SH-SY5Y (cell line): ENCODE data around the gene ANGPTL2.
A peak's percentile ranks its signal among the peaks of the same experiment; 100 is the strongest.

Experiments used
- GATA2 ChIP-seq: IDR thresholded peaks from 2 replicates; pipeline ENCODE4 v1.6.1; 2011; ENCODE audit warnings: mild to moderate bottlenecking, low read depth, low read length
- GATA3 ChIP-seq: IDR thresholded peaks from 2 replicates; pipeline ENCODE4 v1.6.1; 2011; ENCODE audit warnings: low read depth, mild to moderate bottlenecking, low read length, moderate library complexity

Gene ANGPTL2

GRCh38 chr9:127106466-127106855 lies 16.0 kb downstream of the ANGPTL2 start:
- TF ChIP-seq GATA2 (no peak), GATA3 (no peak)

DNA sequence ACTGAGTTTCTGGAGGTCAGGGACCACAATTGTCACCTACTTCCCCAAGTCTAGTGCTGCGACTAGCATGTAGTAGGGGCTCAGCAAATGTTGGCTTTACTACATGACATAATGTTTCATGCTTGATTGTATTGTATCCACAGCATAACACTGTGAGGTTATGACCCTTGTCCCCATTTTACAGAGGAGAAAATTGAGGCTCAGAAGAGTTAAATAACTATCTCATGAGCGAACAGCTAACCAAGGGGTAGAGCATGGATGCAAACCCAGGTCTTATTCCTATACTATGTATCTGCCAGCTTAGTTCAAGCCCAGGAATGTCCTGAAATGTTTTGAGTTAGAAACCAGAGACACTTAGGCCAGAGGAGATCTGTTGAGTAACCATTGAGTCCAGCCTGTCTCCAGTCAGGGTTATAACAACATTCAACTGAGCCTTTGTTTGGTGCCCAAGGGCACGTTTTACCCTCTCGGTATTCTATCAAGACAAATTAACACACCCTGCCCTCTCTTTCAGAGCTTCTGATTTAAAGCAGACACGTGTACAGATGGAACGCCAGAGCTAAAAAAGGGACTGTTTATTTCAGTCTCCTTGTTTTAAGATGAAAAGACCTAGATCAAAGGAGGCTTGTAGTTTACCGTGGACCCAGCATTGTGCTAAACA lies 16.5 kb downstream of the ANGPTL2 start:
- TF ChIP-seq GATA2 = no peak
- no peak for TF ChIP-seq GATA3

DNA sequence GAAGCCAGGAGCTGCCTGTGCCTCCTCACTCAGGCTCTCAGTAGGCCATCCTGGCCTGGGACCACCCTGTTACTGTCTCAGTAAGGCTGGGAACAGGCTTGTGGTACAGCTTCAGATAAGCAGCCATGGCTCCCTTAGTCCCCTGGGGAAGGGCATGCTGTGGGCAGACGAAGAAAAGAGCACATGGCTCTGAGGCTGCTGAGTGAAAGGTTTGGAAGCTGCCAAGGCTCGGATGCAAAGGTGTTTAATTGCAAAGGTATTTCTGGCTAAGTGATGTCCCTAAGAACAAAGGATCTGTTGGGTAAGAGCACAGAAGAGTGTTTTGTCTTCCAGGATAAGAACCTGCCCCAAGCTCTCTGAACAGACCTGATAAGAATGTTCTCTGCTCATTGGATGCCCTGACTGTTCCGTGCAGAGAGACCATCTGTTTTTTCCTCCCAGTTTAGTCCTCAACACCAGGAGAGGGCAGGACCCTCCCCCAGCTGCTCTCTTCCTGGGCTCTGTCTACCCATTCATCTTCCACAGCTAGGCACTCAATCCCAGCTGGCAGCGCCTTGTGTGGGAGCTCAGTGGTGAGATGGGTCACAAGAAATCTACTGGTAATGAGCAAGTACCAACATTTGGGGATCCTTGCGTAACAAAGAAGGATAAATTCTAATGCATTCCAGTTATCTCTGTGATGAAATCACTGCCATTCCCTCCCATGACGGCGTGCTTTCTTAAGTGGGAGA lies 17.7 kb downstream of the ANGPTL2 start:
- TF ChIP-seq GATA3 (no peak), GATA2 (peak; percentile 24; the same call in 1 of the 2 replicates)

GRCh38 chr9:127102788-127103187 lies 19.6 kb downstream of the ANGPTL2 start:
- TF ChIP-seq GATA3 = no peak
- TF ChIP-seq GATA2 = no peak

GRCh38 chr9:127102176-127102575 lies 20.3 kb downstream of the ANGPTL2 start:
- TF ChIP-seq GATA2 = no peak
- TF ChIP-seq GATA3 = no peak

DNA sequence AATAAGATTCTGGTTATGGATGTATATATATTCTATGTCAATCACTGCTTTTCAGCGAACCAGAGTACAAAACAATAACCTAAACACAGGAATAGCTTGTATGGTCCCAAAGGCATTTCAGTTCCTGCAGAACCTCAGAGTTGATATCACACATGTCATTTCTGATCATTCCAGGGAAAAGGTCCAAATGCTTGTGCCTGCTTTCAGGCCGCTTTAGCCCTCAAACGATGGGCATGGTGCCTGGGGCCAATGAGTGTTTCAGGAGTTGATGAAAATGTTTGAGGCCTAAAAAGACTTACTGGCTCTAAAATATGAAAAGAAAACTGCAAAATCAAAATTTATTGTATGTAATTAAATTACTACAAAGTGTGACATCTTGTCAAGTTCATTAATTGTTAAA lies 22.8 kb downstream of the ANGPTL2 start:
- TF ChIP-seq GATA2 (no peak), GATA3 (no peak)

GRCh38 chr9:127098916-127099553 lies 23.4 kb downstream of the ANGPTL2 start:
- no peak for TF ChIP-seq GATA2
- TF ChIP-seq GATA3 = no peak

DNA sequence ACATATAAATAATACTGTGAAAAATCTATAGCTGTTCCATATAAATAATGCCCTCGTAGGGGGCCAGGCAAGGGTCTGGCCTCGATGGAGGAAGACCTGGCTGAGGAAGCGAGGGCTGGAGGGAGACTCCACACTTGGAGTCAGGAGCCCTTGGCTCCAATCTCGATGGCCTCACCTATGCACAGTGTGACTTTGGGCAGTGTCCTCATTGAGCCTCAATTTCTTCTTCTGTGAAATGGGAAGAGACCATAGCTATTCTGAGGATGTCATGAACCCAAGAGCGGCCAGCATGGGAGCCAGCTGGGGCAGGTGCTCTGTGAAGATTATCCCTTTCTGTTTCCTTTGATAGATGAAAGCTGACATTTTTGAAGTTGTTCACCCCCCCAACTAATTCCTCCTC lies 24.8 kb downstream of the ANGPTL2 start:
- TF ChIP-seq GATA2 (no peak), GATA3 (no peak)

GRCh38 chr9:127096208-127096607 lies 26.2 kb downstream of the ANGPTL2 start:
- TF ChIP-seq GATA2 (no peak), GATA3 (no peak)

DNA sequence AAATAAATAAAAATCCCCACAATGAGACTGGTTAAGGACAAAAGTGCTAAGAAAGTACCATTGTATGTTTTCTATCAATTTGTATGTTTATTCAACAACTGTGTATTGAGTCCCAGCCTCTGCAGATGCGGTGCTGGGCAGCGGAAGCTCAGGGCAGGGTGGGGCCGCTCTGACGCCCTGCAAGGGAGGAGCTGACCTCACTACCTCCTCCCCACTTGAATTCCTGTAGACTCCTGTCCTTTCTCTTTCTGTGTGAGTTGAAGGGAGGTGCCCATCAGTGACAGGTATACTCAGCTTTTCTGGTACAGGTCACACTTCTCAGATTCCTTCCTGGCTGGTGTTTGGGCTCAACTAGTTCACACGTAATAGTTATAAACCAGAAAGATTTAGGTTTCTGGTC lies 27.0 kb downstream of the ANGPTL2 start:
- TF ChIP-seq GATA2 (no peak), GATA3 (no peak)

DNA sequence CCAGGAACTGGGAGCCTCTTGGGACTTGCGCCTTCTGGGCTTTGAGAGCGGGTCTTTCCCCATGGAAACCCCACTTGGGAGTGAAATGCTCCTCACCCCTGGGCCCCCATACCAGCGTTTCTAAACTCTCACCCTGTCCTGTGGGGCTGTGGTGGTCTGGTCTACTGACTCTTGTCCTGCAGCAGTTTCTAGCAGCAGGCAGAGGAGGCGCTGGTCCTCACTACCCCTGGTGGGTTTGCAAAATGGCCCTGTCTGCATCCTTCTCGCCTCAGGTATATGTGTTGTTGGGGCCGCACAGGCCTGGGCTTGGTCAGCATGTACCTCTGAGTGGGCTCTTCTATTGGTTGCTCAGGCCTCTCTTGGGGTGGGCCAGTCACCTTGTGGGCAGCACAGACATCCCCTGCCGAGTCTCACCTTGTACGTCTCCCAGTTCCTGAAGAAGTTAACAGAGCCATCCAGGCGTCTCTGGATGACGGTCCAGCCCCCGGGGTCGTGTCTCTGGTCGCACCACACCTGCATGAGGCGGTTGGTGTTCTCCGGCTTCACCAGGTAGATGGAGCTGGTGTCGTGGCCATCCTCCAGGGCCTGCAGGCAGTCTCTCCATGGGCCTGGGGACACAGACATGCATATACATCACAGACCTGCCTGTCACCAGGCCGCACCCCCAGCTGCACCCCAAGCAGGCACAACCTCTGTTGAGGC lies 29.0 kb downstream of the ANGPTL2 start:
- TF ChIP-seq GATA3 = no peak
- TF ChIP-seq GATA2 = no peak

- TF ChIP-seq GATA3 = no peak
- no peak for TF ChIP-seq GATA2
These were observed 30.3 kb downstream of the ANGPTL2 start for GRCh38 chr9:127092041-127092608.

- no peak for TF ChIP-seq GATA2
- TF ChIP-seq GATA3 = no peak
These were observed 30.9 kb downstream of the ANGPTL2 start for GRCh38 chr9:127091526-127091925.
